Endothelial cell of umbilical vein (primary cell): ENCODE measurements around the gene PARD3B. TPM values are rescaled to one million over a fixed set of nuclear protein-coding genes. Genes with fewer than 3 reads are reported as not detected.

ENCODE experiments used
- BruUV-seq: library from RNA; stranded (reverse); fragments of 400-500 nt; replicated peaks from 2 replicates; lab custom pipeline; 2021; lab: Mats Ljungman, UMichigan
- CTCF ChIA-PET: fragments of 300-600, 350-600 bp; sonication (Branson Sonifier 250); formaldehyde crosslinking; loops from one replicate; lab custom pipeline; 2021; ENCODE audit warnings: antibody characterized with exemption, inconsistent platforms; lab: Charles Lee
- POLR2A ChIA-PET: fragments of 300-600, 350-600 bp; sonication (Branson Sonifier 250); formaldehyde crosslinking; loops from one replicate; lab custom pipeline; 2021; ENCODE audit warnings: antibody characterized with exemption, inconsistent platforms; lab: Charles Lee
- DNase-seq: peaks from one replicate; pipeline ENCODE4 v3.0.0-alpha.2; 2011; ENCODE audit warnings: low read depth, low spot score
- FAIRE-seq: peaks from 2 replicates; lab custom pipeline; 2011; peaks lifted over from hg19 to GRCh38; lab: Jason Lieb, UNC
- H2AFZ ChIP-seq: 2 replicates; pipeline ENCODE4 v1.6.0; 2012; ENCODE audit warnings: low read depth, low read length, control low read depth, inconsistent platforms
- H3K27ac ChIP-seq: 2 replicates; pipeline ENCODE4 v1.5.1; 2011; ENCODE audit warnings: low read depth, mild to moderate bottlenecking, control low read depth, low read length, moderate library complexity; ENCODE audit not compliant: insufficient read depth
- H3K27me3 ChIP-seq, 2 experiments: 2 replicates each; pipeline versions ENCODE4 v1.6.0 to v1.6.1; 2011; ENCODE audit warnings: low read length in 2 of 2, mixed read lengths in 1 of 2; ENCODE audit not compliant: control insufficient read depth in 2 of 2, insufficient read depth in 2 of 2
- H3K36me3 ChIP-seq, 2 experiments: 2 replicates in 1 of 2; 3 replicates in 1 of 2; pipeline ENCODE4 v1.5.1; 2011; ENCODE audit warnings: low read length in 2 of 2, mild to moderate bottlenecking in 1 of 2, moderate library complexity in 1 of 2; ENCODE audit not compliant: control insufficient read depth in 2 of 2, insufficient read depth in 2 of 2; ENCODE audit errors: extremely low read depth in 1 of 2
- H3K4me1 ChIP-seq: 3 replicates; pipeline ENCODE4 v1.5.1; 2011; ENCODE audit warnings: mild to moderate bottlenecking, low read length; ENCODE audit not compliant: control insufficient read depth, insufficient read depth; ENCODE audit errors: extremely low read depth
- H3K4me2 ChIP-seq: 2 replicates; pipeline ENCODE4 v1.6.1; 2011; ENCODE audit warnings: low read length, control low read depth, mixed read lengths; ENCODE audit not compliant: insufficient read depth
- H3K4me3 ChIP-seq, 3 experiments: fragments of 200-600 bp in 1 of 3; sonication (generic), shearing (Covaris generic) in 1 of 3; replicated peaks in 1 of 3; 2 replicates each; pipeline ENCODE4 v1.5.1; 2011 to 2016; ENCODE audit warnings: control low read depth in 3 of 3, low read length in 3 of 3, mild to moderate bottlenecking in 2 of 3, inconsistent platforms in 1 of 3, low read depth in 1 of 3, moderate library complexity in 1 of 3; ENCODE audit not compliant: insufficient read depth in 1 of 3
- H3K79me2 ChIP-seq: 2 replicates; pipeline ENCODE4 v1.6.0; 2012; ENCODE audit warnings: low read length, inconsistent platforms; ENCODE audit not compliant: control insufficient read depth, insufficient read depth
- H3K9ac ChIP-seq: replicated peaks from 2 replicates; pipeline ENCODE3; 2011; ENCODE audit warnings: low read length, control low read depth; ENCODE audit not compliant: insufficient read depth; ENCODE audit errors: extremely low read depth
- H3K9me1 ChIP-seq: replicated peaks from 3 replicates; pipeline ENCODE4 v1.6.0; 2011; ENCODE audit warnings: mild to moderate bottlenecking, low read length; ENCODE audit not compliant: control insufficient read depth, insufficient read depth; ENCODE audit errors: extremely low read depth
- H3K9me3 ChIP-seq: replicated peaks from 2 replicates; pipeline ENCODE4 v1.5.1; 2012; ENCODE audit warnings: low read length, inconsistent platforms; ENCODE audit not compliant: control insufficient read depth, insufficient read depth
- H4K20me1 ChIP-seq: replicated peaks from 2 replicates; pipeline ENCODE3; 2011; ENCODE audit warnings: mild to moderate bottlenecking, low read length; ENCODE audit not compliant: control insufficient read depth, insufficient read depth; ENCODE audit errors: extremely low read depth
- EZH2 ChIP-seq: IDR thresholded peaks from 2 replicates; pipeline ENCODE4 v1.6.1; 2012; ENCODE audit warnings: borderline replicate concordance, low read depth, mild to moderate bottlenecking, moderate library complexity, low read length, inconsistent platforms; ENCODE audit not compliant: severe bottlenecking
- FOS ChIP-seq: IDR thresholded peaks from 2 replicates; pipeline ENCODE4 v1.6.1; 2011; ENCODE audit warnings: mild to moderate bottlenecking, low read length, moderate library complexity, borderline replicate concordance; ENCODE audit not compliant: insufficient read depth
- GATA2 ChIP-seq: IDR thresholded peaks from 2 replicates; pipeline ENCODE4 v1.7.0; 2011; ENCODE audit warnings: low read depth, mild to moderate bottlenecking, moderate library complexity, mixed read lengths, low read length; ENCODE audit not compliant: insufficient read length, insufficient read depth
- JUN ChIP-seq: IDR thresholded peaks from 2 replicates; pipeline ENCODE4 v1.6.1; 2011; ENCODE audit warnings: borderline replicate concordance, low read depth; ENCODE audit not compliant: insufficient read length, insufficient read depth
- MYC ChIP-seq: IDR thresholded peaks from one replicate; pipeline ENCODE4 v1.6.1; 2011; ENCODE audit warnings: mild to moderate bottlenecking, low read depth, low read length
- POLR2A ChIP-seq: IDR thresholded peaks from 2 replicates; pipeline ENCODE4 v1.6.1; 2012; ENCODE audit warnings: low read depth, mild to moderate bottlenecking, control low read depth, low read length
- POLR2AphosphoS5 ChIP-seq: IDR thresholded peaks from 2 replicates; pipeline ENCODE4 v1.6.1; 2012; ENCODE audit warnings: low read depth, mild to moderate bottlenecking, control low read depth, low read length, moderate library complexity; ENCODE audit not compliant: insufficient read depth
- dilution Hi-C: fragments of 300-500 bp; cut with MboI; formaldehyde crosslinking; loops from one replicate; pipeline ENCODE4 v1.15.0; 2019; ENCODE audit warnings: low sequenced_read_pairs; ENCODE audit not compliant: extremely low pct_ligation_motif_present
- intact Hi-C: fragments of 100-400 bp; cut with micrococcal nuclease; formaldehyde crosslinking; loops from one replicate; pipeline ENCODE4 v1.10.0; 2022
- polyA plus RNA-seq, 4 experiments: library from polyadenylated mRNA; depleted of rRNA in 3 of 4; stranded (reverse) in 3 of 4; unstranded in 1 of 4; fragments of >200 nt; gene quantifications; 2 replicates each; pipeline versions ENCODE4 v1.2.1 to v1.2.3, GENCODE V29; 2011 to 2012; ENCODE audit warnings: missing spikeins in 1 of 4
- total RNA-seq: library from RNA; stranded (reverse); gene quantifications from 2 replicates; pipeline ENCODE4 v1.2.3, GENCODE V29; 2021
- TF ChIP-seq, protein P1 (sequence below): IDR thresholded peaks from 2 replicates; pipeline ENCODE4 v1.6.1; 2011; ENCODE audit not compliant: insufficient read depth, insufficient read length
- TF ChIP-seq, protein P2 (sequence below), 2 donors: IDR thresholded peaks; 1 replicate in 1 of 2; 2 replicates in 1 of 2; pipeline ENCODE4 v1.5.1; 2011; ENCODE audit warnings: low read length in 2 of 2, mild to moderate bottlenecking in 2 of 2, moderate library complexity in 2 of 2, control low read depth in 1 of 2, inconsistent platforms in 1 of 2, low read depth in 1 of 2; ENCODE audit not compliant: insufficient read depth in 1 of 2; ENCODE audit errors: extremely low read depth in 1 of 2

PARD3B gene
- total and polyA plus RNA-seq, 2 donors (not counting 3 experiments of a cell fraction or from before 2014, with no cell fraction given), result 2.2 to 30.9 TPM

DNA sequence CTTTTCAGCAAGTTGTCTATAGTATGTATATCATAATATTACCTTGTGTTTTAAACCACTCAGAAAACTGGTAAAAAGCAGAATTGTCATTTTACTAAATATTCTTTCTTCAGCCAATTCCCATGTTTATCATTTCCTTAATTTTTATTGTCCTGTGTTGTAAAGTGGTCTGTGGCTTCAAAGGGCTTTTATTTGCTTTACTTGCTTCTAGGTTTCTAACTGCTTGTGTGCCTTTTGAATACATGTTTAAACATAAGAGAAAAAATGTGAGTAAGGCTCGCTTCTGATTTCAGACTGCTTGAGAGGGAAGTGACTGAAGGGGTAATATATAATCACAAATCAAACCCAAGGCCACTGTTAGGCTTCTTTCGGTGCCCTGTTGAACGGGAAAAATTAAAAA lies 729.5 kb downstream of the PARD3B start:
- intact Hi-C loops (no loop called here), dilution Hi-C loops (no loop called here)

More for the DNA sequence above, 729.5 kb downstream of the PARD3B start:
- Histone ChIP-seq H3K4me1 (peaks cover 7% of the 10 kb centered on the region), H3K27ac (no peak overlapping the region), H3K36me3 (no peaks in the 10 kb centered on the region), H3K79me2 (no peaks in the 10 kb centered on the region), H3K4me2 (no peak overlapping the region), H4K20me1 (no peaks in the 10 kb centered on the region), H3K4me3 (no peak overlapping the region), H3K9ac (no peak overlapping the region), H2AFZ (no peak overlapping the region), H3K27me3 (no peaks in the 10 kb centered on the region), H3K9me1 (no peaks in the 10 kb centered on the region), H3K9me3 (no peaks in the 10 kb centered on the region)
- FAIRE-seq (no peak), DNase-seq (no peak)
- no peak for TF ChIP-seq JUN
- no peak for TF ChIP-seq MYC
- no peak for TF ChIP-seq POLR2AphosphoS5
- TF ChIP-seq POLR2A, result no peak
- TF ChIP-seq, protein P1, sequence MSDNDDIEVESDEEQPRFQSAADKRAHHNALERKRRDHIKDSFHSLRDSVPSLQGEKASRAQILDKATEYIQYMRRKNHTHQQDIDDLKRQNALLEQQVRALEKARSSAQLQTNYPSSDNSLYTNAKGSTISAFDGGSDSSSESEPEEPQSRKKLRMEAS, result no peak
- TF ChIP-seq, protein P2, sequence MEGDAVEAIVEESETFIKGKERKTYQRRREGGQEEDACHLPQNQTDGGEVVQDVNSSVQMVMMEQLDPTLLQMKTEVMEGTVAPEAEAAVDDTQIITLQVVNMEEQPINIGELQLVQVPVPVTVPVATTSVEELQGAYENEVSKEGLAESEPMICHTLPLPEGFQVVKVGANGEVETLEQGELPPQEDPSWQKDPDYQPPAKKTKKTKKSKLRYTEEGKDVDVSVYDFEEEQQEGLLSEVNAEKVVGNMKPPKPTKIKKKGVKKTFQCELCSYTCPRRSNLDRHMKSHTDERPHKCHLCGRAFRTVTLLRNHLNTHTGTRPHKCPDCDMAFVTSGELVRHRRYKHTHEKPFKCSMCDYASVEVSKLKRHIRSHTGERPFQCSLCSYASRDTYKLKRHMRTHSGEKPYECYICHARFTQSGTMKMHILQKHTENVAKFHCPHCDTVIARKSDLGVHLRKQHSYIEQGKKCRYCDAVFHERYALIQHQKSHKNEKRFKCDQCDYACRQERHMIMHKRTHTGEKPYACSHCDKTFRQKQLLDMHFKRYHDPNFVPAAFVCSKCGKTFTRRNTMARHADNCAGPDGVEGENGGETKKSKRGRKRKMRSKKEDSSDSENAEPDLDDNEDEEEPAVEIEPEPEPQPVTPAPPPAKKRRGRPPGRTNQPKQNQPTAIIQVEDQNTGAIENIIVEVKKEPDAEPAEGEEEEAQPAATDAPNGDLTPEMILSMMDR (IDR thresholded peaks at IDR 0.05; ENCODE audit: extremely low read depth in 1 of 2, insufficient read depth in 1 of 2, low read depth in 1 of 2, low read length in 2 of 2), result no peak
- TF ChIP-seq EZH2, result no peak
- no peak for TF ChIP-seq GATA2
- no peak for TF ChIP-seq FOS
- ChIA-PET POLR2A (no interaction called here), CTCF (no interaction called here)
- BruUV-seq, result no TSS peak
